GM21529 (cell line): Measurements from ENCODE around the gene ZAR1.

ENCODE experiments used
- ATAC-seq: cut with Tn5 transposase; IDR thresholded peaks from one replicate; pipeline ENCODE4 v1.9.1; 2021; ENCODE audit not compliant: unreplicated experiment

ZAR1 gene

DNA sequence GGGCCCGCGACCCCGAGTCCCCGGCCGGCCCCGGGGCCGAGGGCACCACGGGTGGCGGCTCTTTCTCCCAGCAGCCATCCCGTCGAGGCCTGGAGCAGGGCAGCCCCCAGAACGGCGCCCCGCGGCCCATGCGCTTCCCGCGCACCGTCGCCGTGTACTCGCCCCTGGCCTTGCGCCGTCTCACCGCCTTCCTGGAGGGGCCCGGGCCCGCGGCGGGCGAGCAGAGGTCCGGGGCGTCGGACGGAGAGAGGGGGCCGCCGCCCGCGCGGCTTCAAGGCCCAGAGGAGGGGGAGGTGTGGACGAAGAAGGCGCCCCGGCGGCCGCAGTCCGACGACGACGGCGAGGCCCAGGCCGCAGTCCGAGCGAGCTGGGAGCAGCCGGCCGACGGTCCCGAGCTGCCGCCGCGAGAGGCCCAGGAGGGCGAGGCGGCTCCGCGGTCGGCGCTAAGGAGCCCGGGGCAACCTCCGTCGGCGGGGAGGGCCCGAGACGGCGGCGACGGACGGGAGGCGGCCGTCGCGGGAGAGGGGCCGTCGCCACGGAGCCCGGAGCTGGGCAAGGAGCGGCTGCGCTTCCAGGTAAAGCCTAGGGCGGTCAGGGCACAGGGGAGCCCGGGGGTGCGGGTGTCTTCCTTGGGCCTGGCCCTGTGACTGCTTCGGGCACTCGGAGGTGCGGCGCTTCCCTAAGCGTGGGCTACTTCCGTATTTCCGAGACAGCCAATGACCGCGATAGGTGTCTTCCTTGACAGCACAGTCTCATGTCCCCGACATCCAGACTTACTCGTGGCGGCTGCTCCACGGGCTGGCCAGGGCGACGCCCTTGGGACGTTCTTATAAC, 845 bp downstream of the ZAR1 start:
- ATAC-seq, result no peak

DNA sequence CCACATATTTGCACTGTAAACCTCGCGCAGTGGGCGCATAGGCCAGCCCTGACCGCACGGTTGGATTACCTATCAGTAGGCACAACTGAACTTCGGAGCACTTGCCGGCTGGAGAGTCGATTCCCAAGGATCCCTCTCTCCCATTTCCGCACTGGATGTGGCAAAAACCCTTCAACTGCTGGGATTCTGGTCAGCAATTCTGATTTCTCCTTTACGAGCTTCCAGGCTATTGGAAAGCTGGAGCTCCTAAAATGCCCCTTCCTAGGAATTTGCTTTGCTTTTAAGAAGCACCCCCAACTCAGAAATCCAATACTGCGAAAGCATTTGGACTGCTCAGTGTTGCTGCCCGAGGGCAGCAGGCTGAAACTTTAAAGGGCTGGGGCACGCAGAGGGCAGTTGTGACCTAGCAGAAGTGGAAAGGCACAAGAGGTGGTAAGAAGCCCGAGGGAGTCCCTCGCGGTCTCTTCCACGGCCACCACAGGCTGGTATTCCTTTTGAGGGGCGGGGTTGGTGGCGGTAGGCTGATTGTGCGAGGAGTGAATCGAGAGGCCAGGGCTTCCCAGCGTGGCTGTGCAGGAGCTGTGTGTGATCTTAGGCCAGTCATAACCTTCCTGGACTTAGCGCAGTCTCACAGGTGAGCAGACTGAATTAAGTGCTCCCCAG, 1.6 kb downstream of the ZAR1 start:
- ATAC-seq, result no peak

DNA sequence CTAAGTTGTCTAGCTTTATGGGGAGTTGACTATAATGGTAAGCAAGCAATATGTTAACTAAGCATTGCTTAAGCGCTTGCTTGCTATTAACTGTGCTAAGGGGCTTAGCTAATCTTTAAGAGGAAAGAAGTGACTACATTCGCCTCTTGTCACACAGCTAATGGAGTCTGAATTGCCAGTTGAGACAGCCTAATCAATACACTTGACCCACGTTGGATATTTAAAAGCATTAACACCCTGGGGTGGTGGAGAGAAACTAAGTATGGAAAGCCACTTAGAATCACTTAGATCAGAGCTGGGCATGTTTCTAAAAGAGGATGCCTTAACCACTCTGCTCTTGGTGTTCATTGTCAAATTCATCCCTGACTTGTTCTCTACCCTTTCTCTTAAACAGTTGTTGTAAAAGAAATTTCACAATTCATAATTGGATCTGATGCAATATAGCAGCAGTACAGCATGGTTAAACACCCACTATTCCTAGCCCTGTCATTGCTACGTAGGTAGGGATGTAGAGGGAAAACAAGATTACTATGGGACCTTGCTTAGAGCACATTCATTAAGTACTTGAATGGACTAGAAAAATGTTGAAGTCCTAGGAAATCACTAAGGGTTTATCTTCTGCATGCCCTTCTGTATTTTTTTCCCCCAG, 3.5 kb downstream of the ZAR1 start:
- ATAC-seq, result no peak

DNA sequence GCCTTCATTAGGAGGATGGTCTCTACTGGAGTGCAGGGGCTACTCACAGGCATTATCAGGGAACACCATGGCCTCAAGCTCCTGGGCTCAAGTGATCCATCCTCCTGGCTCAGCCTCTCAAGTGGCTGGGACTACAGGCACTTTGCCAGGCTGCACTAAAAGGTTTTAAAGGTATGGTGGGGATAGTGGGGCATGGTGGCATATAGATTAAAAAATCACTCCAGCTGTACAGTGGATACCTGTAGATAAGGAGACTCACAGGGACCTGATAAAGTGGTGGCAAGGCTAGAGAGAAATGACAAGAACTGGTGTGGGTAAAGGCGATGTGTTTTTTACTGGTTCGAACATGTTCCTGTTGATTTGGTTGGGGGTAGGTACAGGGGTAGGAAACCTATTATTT, 5.9 kb downstream of the ZAR1 start:
- ATAC-seq, result no peak

DNA sequence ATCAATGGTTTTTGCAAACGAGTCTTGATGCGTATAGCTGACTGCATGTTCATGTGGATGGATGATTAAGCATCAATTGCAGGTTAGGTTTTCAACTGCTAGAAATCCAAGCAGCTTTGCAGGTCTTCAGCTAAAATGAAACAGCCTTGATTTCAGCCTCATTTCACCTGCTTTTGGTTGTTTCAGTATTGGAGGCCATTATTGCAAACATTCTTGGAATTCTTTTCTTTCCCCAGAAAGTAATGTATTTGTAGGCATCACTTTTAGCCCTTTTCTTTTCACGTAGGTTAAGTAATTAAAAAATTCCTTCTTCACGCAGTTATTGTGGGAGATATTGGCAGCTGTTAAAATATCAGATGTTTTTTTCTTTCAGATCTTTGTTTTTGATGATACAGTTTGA, 8.8 kb downstream of the ZAR1 start:
- no peak for ATAC-seq

DNA sequence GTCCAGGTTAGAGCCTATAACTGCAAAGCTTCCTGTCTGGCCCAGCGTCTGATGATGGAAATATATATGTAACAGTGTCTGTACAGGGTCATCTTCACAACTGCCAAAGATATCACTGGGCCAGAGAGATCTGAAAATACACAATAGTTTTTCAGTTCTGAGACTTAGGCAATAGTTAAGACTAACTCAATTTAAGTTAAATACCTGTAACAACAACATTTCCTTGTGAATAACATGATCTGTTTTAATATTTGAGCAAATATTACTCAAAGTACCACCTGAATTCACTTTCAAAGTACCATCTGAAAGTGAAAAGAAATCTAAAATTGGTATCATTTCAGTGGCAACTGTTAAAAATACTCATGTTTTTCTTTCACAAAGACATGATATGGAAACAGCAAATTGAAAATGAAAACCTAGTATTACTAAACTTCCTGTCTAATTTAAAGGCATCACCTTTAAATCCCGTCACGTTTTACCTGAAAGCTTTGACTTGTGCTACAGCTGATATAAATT, 9.6 kb downstream of the ZAR1 start:
- peak; percentile 83 for ATAC-seq

DNA sequence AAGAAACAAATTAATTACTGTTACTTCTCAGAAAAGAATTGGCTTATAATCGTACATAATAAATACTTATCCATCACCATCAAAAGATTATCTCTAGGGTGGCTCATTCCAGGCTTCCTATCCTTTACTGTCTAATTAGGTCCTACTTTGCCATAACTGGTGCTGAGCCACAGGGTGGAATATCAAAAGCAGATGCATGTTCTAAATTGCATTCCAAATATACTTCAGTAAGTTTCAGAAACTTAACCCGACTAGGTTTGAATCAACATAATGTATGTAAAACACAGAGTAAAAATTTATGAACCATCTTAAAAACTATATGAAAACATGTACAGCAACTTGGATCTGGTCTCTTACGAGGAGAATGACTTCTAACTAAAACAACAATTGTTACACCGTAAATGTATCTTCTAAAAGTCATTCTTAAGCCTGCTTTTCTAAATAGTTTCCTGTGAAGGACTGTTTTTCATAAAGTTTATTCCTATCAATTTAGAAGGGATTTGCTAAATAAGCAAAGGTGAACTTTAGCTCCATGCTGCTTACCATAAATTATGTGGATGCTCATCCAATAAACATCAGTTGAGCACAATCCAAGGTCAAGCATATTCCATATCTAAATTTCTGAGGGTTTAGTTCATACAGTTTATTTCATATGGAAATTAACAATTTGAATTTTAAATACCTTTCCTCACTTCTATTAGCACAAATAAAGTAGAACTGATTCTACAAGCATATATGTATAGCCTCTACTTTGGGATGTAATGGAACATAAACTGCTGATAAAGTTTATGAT, 13.4 kb downstream of the ZAR1 start:
- no peak for ATAC-seq

DNA sequence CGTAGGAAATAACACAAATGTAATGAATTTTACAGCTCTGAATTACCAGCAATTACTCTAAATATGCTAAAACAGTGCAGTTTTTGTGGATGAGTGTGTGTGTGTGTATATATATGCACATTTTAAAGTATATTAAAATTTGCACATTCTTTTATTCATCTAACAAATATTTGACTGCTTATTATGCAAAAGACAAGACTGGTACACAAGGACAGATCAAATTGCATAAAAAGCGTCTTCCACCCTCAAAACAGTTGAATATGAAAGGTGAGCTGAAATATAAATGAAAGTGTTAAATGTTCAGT, 13.9 kb downstream of the ZAR1 start:
- ATAC-seq, result no peak

DNA sequence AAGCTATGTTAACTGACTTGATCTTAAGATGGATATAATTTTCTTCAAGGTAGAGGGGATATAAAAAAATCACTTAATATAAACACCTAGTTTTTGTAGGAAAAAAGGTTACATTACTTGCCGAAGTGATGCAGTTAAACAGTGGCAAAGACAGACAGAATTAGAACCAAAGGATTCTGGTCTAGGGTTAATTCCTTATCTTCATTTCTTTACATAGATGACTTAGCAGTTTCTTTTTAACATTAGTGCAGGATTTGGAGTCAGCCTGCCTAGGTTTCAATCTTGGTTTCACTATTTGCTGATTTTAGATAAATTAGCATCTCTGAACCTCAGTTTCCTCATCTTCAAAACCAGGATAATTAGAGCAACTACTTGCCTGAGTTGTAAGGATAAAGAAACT, 14.3 kb downstream of the ZAR1 start:
- ATAC-seq, result no peak

DNA sequence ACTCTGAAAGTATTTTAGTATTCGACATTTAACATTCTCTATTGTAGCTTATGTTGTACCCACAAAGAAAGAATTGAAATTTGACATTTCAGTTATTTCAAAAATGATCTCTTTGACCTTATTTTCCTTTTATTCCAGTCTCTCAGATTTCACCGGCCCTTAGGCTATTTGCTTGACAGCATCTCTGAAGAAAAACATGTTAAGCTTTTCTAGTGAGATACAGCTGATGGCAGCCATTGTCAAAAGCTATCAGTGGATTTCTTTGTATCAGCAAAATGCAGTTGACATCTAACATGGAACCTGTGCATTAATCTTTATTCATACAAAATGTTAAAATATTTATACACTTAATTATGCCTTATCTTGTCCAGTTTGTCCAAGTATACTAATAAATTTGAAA, 16.7 kb downstream of the ZAR1 start:
- ATAC-seq, result no peak

DNA sequence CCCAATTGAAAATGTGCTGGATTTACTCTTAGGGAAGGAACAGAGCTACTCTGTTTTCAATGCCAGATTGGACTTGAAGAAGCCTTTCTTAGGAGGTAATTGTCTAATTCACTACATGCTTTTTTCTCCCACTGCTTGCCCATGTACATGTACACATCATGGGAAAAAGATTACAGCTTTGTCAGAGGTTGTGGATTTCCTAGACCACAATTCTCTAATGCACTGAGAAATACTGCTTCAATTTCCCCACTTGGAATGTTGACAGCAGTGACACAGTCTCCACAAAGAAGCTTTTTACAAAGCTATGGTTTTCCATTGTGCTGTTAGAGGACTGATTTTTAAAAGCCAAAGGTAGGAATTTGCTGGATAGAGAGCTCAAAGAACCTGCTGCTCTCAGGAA, 19.5 kb downstream of the ZAR1 start:
- ATAC-seq, result no peak

DNA sequence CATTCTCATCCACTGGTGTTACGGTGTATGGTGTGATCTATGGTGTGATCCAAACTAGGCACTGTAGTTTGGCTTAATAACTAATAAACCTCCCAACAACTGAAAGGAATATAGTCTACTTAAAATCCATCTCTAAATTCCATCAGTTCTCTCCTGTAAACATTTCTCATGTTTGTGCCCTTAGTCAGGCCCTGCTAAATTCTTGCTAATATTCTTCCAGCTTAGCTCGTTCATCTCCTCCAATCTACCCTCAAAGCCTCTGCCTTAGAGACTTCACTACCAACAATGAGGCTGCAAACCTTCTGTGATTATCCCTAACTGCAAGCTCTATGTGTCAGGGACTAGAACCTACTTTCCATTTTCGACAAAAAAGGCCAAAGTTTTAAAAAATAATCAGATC, 28.1 kb downstream of the ZAR1 start:
- ATAC-seq, result no peak

DNA sequence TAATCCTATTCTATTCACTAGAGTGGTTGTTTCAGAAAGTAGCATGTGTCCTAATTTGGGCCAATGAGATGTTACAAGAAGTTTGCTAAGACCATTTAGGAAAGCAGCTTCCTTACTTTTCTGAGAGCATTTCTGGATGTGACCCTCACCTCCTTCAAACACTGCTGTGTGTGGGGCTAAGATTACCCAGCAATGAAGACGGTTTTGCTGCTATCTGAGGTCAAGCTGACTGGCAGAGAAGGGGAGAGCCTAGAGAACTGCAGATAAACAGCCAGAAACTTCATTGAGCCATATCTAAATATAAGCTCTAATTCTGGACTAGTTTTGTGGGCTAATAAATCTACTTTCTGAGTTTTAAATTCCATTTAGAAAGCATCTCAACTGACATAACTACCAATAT, 36.4 kb downstream of the ZAR1 start:
- ATAC-seq, result no peak

DNA sequence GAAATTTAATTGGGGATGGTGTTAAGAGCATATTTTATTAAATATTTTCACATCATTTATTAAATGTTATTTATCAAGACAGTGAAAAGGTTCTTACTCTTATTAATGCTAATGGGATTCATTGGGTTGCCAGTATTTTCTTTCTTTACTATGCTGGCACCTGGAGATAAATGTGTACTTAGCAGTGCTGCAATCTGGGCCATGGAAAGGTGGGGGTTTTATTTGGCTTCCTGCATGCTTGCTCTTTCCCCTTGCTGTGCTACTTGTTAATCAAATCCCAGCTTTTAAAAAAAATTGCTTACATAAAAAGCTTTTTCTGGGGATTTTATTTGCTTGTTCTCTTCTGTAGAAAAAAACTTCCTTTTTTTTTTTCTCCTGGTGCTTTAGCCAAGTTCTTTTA, 48.3 kb downstream of the ZAR1 start:
- no peak for ATAC-seq

DNA sequence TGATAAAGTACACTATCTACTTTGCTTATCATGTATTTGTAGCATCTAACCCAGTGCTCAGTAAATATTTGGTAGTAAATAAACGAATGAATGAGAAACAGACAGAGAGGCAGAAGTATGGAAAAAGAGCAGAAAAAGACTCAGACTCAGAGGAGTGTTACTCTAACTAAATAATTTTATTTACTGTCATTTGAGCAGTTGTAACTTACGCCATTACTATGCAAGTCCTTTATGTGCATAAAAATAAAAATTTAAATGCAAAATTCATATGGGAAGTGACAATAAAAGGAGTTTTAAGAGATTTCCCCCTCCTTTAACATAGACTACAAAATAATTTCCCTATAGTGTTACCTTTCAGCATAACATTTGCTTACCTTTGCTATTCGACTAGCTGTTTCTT, 49.5 kb downstream of the ZAR1 start:
- ATAC-seq, result no peak

DNA sequence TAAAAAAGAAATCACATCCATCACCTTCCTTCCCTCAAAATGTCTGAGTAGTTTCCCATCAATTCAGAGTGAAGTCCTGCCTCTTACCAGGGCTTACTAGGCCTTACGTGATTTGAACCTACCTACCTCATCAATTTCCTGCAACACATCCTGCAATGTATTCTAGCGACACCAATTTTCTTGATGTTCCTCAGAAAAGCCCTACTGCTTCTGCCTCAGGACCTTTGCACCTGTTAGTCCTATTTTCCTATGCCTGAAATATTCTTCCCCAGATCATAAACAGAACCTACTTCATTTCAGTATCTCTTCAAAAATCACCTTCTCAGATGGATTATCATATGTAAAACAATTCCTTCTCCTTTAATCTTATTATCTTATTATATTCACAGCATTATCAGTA, 52.8 kb downstream of the ZAR1 start:
- ATAC-seq, result no peak

DNA sequence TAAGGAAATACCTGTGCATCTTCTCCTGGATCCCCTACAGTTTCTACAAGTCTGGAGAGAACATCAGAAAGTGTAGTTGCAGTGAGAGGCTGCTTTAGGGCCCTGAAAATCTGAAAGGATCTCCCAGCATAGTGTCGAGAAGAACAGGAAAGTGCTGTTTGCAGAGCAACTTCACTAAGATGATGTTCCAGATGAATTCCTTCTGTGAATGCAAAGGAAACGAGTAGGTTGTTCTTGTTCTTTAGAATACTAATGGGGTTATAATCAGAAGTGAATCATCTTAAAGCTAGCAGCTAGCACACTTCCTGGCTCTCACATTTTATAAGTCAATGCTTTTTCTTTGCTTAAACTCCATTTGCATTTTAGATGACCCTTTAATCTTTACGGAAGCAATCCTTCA, 53.7 kb downstream of the ZAR1 start:
- ATAC-seq, result no peak
